ENCODE results near the gene SSBP1.

DNA sequence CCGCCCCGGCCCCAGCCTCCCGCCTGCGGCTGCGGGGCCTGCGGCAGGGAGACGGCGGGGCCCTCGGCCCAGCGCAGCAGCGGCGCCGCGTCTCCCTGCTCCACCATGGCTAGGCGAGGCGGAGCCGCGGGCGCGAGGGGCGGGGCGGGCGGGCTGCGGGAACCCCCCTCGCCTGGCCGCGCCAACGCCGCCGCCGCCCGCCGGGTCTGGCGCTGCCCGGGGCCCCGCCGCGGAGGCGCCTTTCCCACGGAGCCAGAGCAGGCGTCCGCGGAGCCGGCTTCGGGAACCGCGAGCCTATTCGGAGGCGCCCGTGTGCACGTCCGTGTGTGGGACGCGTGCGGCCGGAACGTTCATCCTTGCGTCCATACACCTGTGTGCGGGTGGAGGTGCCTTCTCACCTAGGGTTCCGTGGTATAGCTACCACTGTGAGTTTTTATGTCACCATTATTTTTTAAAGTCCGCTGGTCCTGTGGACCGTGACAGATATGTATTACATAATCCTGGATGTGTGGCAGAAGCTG lies 36.1 kb upstream of the SSBP1 start, which contains the start of gene DENND11:
- TF ChIP-seq MAX (IDR thresholded peaks at IDR 0.05): no peak
- TF ChIP-seq CTCF (IDR thresholded peaks at IDR 0.05; ENCODE audit: low read depth, low read length, missing input control): no peak
- TF ChIP-seq RAD21 (IDR thresholded peaks at IDR 0.05): no peak
- TF ChIP-seq TAF1 (conservative IDR thresholded peaks at IDR 0.05): no peak
- TF ChIP-seq FOXA1 (IDR thresholded peaks at IDR 0.05): no peak
- TF ChIP-seq, protein P1, sequence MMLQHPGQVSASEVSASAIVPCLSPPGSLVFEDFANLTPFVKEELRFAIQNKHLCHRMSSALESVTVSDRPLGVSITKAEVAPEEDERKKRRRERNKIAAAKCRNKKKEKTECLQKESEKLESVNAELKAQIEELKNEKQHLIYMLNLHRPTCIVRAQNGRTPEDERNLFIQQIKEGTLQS (IDR thresholded peaks at IDR 0.05): no peak
- no peak for TF ChIP-seq SP1 (IDR thresholded peaks at IDR 0.05)

Measured in liver (tissue), 3 donors.